GM23248 (cell line): Measurements from ENCODE around the gene ATG16L2. TPM values are rescaled to one million over a fixed set of nuclear protein-coding genes. Genes with fewer than 3 reads are reported as not detected.

Source experiments
- DNase-seq: peaks from one replicate; pipeline ENCODE4 v3.0.0-alpha.2; 2015
- H2AFZ ChIP-seq: fragments of 200-600 bp; sonication (generic); 2 replicates; pipeline ENCODE4 v1.6.1; 2016; ENCODE audit warnings: antibody characterized with exemption
- H3F3A ChIP-seq: fragments of 200-600 bp; sonication (generic); 2 replicates; pipeline ENCODE4 v1.6.1; 2016; ENCODE audit warnings: mild to moderate bottlenecking, antibody characterized with exemption, mixed run types; ENCODE audit not compliant: insufficient read depth
- H3K27ac ChIP-seq: fragments of 200-600 bp; sonication (generic); 2 replicates; pipeline ENCODE4 v1.5.1; 2016; ENCODE audit warnings: mild to moderate bottlenecking
- H3K27me3 ChIP-seq: fragments of 200-600 bp; sonication (generic); replicated peaks from 2 replicates; pipeline ENCODE4 v1.6.1; 2016; ENCODE audit warnings: mild to moderate bottlenecking; ENCODE audit not compliant: insufficient read depth
- H3K36me3 ChIP-seq: fragments of 200-600 bp; sonication (generic); 2 replicates; pipeline ENCODE4 v1.6.1; 2016; ENCODE audit warnings: low read depth, mild to moderate bottlenecking
- H3K4me1 ChIP-seq: fragments of 200-600 bp; sonication (generic); 2 replicates; pipeline ENCODE4 v1.6.1; 2016; ENCODE audit warnings: mild to moderate bottlenecking; ENCODE audit not compliant: insufficient read depth
- H3K4me2 ChIP-seq: fragments of 200-600 bp; sonication (generic); one replicate; pipeline ENCODE4 v1.6.1; 2016; ENCODE audit warnings: mild to moderate bottlenecking; ENCODE audit not compliant: unreplicated experiment
- H3K4me3 ChIP-seq: fragments of 200-600 bp; sonication (generic); 2 replicates; pipeline ENCODE4 v1.5.1; 2016; ENCODE audit warnings: mild to moderate bottlenecking
- H3K79me2 ChIP-seq: fragments of 200-600 bp; sonication (generic); 2 replicates; pipeline ENCODE4 v1.6.1; 2016; ENCODE audit warnings: mild to moderate bottlenecking; ENCODE audit not compliant: insufficient read depth
- H3K9ac ChIP-seq: fragments of 200-600 bp; sonication (generic); 2 replicates; pipeline ENCODE4 v1.6.1; 2016; ENCODE audit warnings: mild to moderate bottlenecking
- H3K9me2 ChIP-seq: fragments of 200-600 bp; sonication (generic); 2 replicates; pipeline ENCODE4 v1.6.1; 2016; ENCODE audit warnings: mixed run types, mild to moderate bottlenecking, moderate library complexity; ENCODE audit not compliant: insufficient read depth
- H3K9me3 ChIP-seq: fragments of 200-600 bp; sonication (generic); one replicate; pipeline ENCODE4 v1.6.1; 2017; ENCODE audit warnings: low read depth
- H4K20me1 ChIP-seq: fragments of 200-600 bp; sonication (generic); 2 replicates; pipeline ENCODE4 v1.6.0; 2016; ENCODE audit not compliant: insufficient read depth
- EZH2 ChIP-seq: fragments of 200-600 bp; sonication (generic); IDR thresholded peaks from 2 replicates; pipeline ENCODE4 v1.6.1; 2018; ENCODE audit warnings: antibody characterized with exemption, mild to moderate bottlenecking; ENCODE audit not compliant: insufficient read depth, poor library complexity, severe bottlenecking
- EZH2phosphoT487 ChIP-seq: fragments of 200-600 bp; sonication (generic); IDR thresholded peaks from 2 replicates; pipeline ENCODE4 v1.6.1; 2018; ENCODE audit warnings: antibody characterized with exemption, moderate library complexity, mild to moderate bottlenecking, low read depth; ENCODE audit not compliant: insufficient read depth
- WGBS, 2 experiments: methylation state at CpG; one replicate each; pipeline ENCODE4 v1.1.6; 2015 to 2017; ENCODE audit warnings: low lambda C conversion rate in 2 of 2, low coverage in 1 of 2; ENCODE audit errors: missing lambda C conversion rate in 2 of 2; 5-methylcytosine and 5-hydroxymethylcytosine counted together
- in situ Hi-C: fragments of 300-500 bp; cut with MboI; formaldehyde crosslinking; loops from 2 replicates; pipeline ENCODE4 v1.15.0; 2020
- polyA plus RNA-seq: library from polyadenylated mRNA; unstranded; fragments of >200 nt; fragmentation: Nextera tagmentation; extraction: Ambion mirVana; gene quantifications from 2 replicates; pipeline ENCODE4 v1.2.1, GENCODE V29; 2016
- total RNA-seq: library from RNA; depleted of rRNA; stranded (reverse); fragments of >200 nt; shearing (Covaris generic); gene quantifications from 2 replicates; pipeline ENCODE4 v1.2.3, GENCODE V29; 2014

The ATG16L2 gene
- total and polyA plus RNA-seq, 2 experiments from 2014 or later = 12.3 to 14.3 TPM

DNA sequence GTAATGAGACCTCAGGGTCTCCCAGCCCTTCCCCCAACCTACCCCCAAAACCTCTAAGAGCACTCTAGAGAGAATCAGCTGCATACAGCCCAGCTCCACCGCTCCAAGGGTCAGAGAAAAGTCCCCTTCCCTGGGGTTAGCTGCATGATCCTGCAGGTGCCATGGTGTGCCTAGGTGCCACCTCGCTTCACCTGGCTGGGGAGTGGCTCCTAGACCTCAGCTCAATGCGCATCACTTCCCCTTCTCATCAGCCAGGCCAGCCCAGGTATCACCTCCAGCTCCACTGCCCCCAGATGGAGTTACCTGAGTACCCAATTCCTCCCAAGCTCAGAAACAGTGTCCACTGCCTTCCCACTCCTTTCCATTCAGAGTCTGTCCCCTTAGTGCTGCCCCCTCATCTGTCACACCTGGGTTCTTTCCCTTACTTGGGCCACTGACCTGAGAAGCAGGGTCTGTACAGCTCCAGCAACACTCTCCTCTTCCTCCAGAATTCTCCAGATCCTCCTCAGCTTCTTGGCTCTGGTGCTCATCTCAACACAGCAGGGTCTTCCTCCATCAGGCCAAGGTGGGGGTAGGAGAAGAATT, 21.7 kb upstream of the ATG16L2 start:
- H3K9ac ChIP-seq = peak overlapping the region; percentile 78; the same call in 1 of the 2 replicates
- H3K27ac ChIP-seq = peak overlapping the region; percentile 59; the same call in 1 of the 2 replicates
- no peaks in the 10 kb centered on the region for H3K27me3 ChIP-seq
- H3K4me2 ChIP-seq = no peak overlapping the region
- no peaks in the 10 kb centered on the region for H3K9me3 ChIP-seq
- TF ChIP-seq EZH2phosphoT487 = no peak
- TF ChIP-seq EZH2 = no peak
- H4K20me1 ChIP-seq = no peaks in the 10 kb centered on the region
- H3K4me1 ChIP-seq = peaks cover 26% of the 10 kb centered on the region
- H3F3A ChIP-seq = peaks cover 6% of the 10 kb centered on the region
- peak overlapping the region; percentile 96 for H2AFZ ChIP-seq
- no peak for DNase-seq
- 95 to 97% methylated on average over 3 of the region's 3 CpGs for whole genome bisulfite sequencing, 2 experiments
- no peaks in the 10 kb centered on the region for H3K79me2 ChIP-seq
- H3K9me2 ChIP-seq = no peaks in the 10 kb centered on the region
- in situ Hi-C loops = no loop called here
- no peak overlapping the region for H3K4me3 ChIP-seq
- no peaks in the 10 kb centered on the region for H3K36me3 ChIP-seq

DNA sequence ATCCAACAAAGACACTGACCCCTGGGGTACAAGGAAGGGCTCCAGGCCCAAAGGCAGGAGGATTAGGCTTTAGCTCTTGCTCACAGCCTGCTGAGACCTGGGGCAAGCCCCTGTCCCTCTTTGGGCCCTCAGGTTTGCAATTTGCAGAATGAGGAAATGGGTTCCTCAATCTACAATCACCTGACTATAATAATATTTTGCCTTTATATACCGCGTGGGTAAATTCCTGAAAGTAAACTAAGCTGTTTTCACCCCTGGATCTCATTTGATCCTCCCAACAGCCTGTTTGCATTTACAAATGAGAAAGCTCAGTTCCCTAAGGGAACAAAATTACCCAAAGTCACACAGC, 21.2 kb upstream of the ATG16L2 start:
- peak overlapping the region; percentile 78 for H3K9ac ChIP-seq
- peaks cover 26% of the 10 kb centered on the region for H3K4me1 ChIP-seq
- peak overlapping the region; percentile 64 for H3K4me2 ChIP-seq
- in situ Hi-C loops = no loop called here
- H3K79me2 ChIP-seq = no peaks in the 10 kb centered on the region
- peak overlapping the region; percentile 95 for H3K4me3 ChIP-seq
- H2AFZ ChIP-seq = peak overlapping the region; percentile 96
- no peaks in the 10 kb centered on the region for H4K20me1 ChIP-seq
- no peaks in the 10 kb centered on the region for H3K27me3 ChIP-seq
- H3K27ac ChIP-seq = peak overlapping the region; percentile 59
- no peaks in the 10 kb centered on the region for H3K36me3 ChIP-seq
- TF ChIP-seq EZH2 (no peak), EZH2phosphoT487 (no peak)
- no peaks in the 10 kb centered on the region for H3K9me3 ChIP-seq
- WGBS, 2 experiments = 0 to 9% methylated on average over 2 of the region's 2 CpGs
- H3F3A ChIP-seq = peaks cover 6% of the 10 kb centered on the region
- no peak for DNase-seq
- no peaks in the 10 kb centered on the region for H3K9me2 ChIP-seq

DNA sequence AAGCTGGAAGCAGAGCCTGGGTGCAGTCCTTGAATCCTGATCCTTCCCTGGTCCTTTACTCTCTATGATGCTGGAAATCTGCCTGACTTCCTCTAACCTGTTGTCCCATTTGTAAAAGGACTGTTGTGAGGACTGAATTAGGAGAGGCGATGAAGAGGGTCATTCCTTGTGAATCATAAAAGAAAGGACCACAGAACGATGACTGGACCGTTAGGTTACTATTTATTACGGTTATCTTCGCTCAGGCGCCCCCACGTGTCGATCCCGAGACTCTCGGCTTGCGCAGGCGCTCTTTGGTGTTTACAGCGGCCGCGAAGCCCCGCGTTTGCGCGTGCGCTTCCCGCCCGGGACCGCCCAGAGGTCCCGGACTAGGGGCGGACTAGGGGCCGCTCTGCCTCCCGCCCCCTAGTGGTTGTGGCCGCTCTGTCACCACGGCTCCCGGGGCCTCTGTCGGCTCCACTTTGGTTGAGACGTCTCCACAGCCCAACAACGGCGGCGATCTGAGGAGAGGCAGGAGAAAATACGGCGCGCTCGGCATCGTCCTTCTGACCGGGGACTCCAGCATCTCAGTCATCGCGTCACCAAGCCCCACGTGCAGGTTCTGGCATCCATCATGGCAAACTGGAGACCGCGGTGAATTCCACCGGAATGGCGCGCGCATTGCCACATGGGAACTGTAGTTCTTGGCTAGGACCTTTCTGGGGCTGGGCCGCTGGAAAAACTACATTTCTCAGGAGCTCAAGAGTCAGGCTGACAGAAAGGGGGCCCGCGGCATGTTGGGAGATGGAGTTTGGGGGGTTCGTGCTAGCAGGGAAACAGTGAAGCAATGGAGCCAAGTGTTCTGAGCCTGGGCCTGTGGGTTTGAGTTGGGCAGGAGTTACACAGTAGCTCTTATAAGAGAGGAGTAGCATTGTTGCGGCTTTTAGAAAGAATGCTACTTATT, 20.5 kb upstream of the ATG16L2 start, which contains the start of gene STARD10:
Gene STARD10, minus strand, starts transcription at position 623 of the 943 bp plus-strand sequence. CDS start 12,866 bp downstream, outside the sequence.
- H3K4me2 ChIP-seq = peak within 1 kb of the TSS; percentile 76
- no peaks in the 10 kb centered on the region for H3K9me3 ChIP-seq
- no peaks in the 10 kb centered on the region for H3K79me2 ChIP-seq
- peak within 1 kb of the TSS; percentile 95 for H3K4me3 ChIP-seq
- H3K36me3 ChIP-seq = no peaks in the 10 kb centered on the region
- H3F3A ChIP-seq = peaks cover 6% of the 10 kb centered on the region
- in situ Hi-C loops = no loop called here
- H3K27me3 ChIP-seq = no peaks in the 10 kb centered on the region
- TF ChIP-seq EZH2phosphoT487 (no peak), EZH2 (no peak)
- H3K9me2 ChIP-seq = no peaks in the 10 kb centered on the region
- peak within 1 kb of the TSS; percentile 96 for H2AFZ ChIP-seq
- WGBS, 2 experiments = 3 to 4% methylated on average over 54 to 55 of the region's 55 CpGs
- no peaks in the 10 kb centered on the region for H4K20me1 ChIP-seq
- H3K27ac ChIP-seq = peak within 1 kb of the TSS; percentile 59
- H3K9ac ChIP-seq = peak within 1 kb of the TSS; percentile 78
- peaks cover 26% of the 10 kb centered on the region for H3K4me1 ChIP-seq
- DNase-seq = peak; percentile 99

DNA sequence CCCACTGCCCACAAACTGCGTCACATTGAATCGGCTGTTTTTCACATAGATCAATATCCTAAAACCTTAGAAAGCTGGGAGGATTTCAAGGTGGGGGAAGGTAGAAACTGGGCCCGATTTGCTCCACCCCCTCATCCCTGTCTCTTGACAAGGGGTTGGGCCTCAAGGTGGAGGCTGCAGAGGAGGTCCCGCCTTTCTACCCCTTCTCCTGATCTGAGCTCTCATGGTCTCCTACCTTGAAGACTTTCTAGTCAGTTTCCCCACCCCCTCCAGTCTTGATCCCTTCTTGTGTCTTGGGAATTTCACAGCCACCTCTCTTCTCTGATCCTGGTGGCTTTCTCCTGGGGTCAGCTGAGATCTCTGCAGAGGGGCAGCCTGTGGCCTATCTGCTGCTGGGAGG, 15.8 kb upstream of the ATG16L2 start:
- H4K20me1 ChIP-seq = no peaks in the 10 kb centered on the region
- H3K4me1 ChIP-seq = peaks cover 7% of the 10 kb centered on the region; the same call in 1 of the 2 replicates
- H3K4me2 ChIP-seq = no peak overlapping the region
- H3K9me3 ChIP-seq = no peaks in the 10 kb centered on the region
- TF ChIP-seq EZH2 (no peak), EZH2phosphoT487 (no peak)
- no peak for DNase-seq
- H3K27me3 ChIP-seq = no peaks in the 10 kb centered on the region
- H3K9ac ChIP-seq = no peak overlapping the region
- WGBS, 2 experiments = 74 to 77% methylated on average over 4 of the region's 4 CpGs
- in situ Hi-C loops = no loop called here
- H3K79me2 ChIP-seq = no peaks in the 10 kb centered on the region
- no peak overlapping the region for H3K4me3 ChIP-seq
- no peak overlapping the region for H2AFZ ChIP-seq
- H3K27ac ChIP-seq = no peak overlapping the region
- no peaks in the 10 kb centered on the region for H3K36me3 ChIP-seq
- H3F3A ChIP-seq = peaks cover 6% of the 10 kb centered on the region
- H3K9me2 ChIP-seq = no peaks in the 10 kb centered on the region
